AG04449 (cell line): ENCODE data around the gene C1QTNF5.
A peak's percentile ranks its signal among the peaks of the same experiment; 100 is the strongest.

Experiments
- CTCF ChIA-PET: fragments of 350-600 bp; formaldehyde crosslinking; extraction: SDS; loops from one replicate; lab custom pipeline; 2021; ENCODE audit warnings: antibody characterized with exemption; lab: Yijun Ruan, JAX
- POLR2A ChIA-PET: fragments of 400-600, 350-600 bp; formaldehyde crosslinking; extraction: SDS; loops from one replicate; lab custom pipeline; 2020; ENCODE audit warnings: antibody characterized with exemption, inconsistent platforms; lab: Yijun Ruan, JAX
- DNase-seq: peaks from one replicate; pipeline ENCODE4 v3.0.0-alpha.2; 2010; ENCODE audit warnings: low read depth, low spot score
- H3K4me3 ChIP-seq: 2 replicates; pipeline ENCODE4 v1.5.1; 2011; ENCODE audit warnings: low read depth, mild to moderate bottlenecking, control low read depth, low read length
- TF ChIP-seq, protein P1 (sequence below): IDR thresholded peaks from one replicate; pipeline ENCODE4 v1.5.1; 2011; ENCODE audit warnings: mild to moderate bottlenecking, moderate library complexity, low read length, control low read depth, inconsistent platforms; ENCODE audit not compliant: insufficient read depth; ENCODE audit errors: missing control alignments

The C1QTNF5 gene

GRCh38 chr11:119363851-119364590 lies 23.3 kb upstream of the C1QTNF5 start:
- CTCF ChIA-PET: interaction anchor here (0.6 to 20.8 kb wide), 17 partner anchors 7 to 170 kb away, joined by 3 to 358 read pairs (median 7); partner anchors contain the start of genes C1QTNF5, MFRP and USP2
- TF ChIP-seq, protein P1, sequence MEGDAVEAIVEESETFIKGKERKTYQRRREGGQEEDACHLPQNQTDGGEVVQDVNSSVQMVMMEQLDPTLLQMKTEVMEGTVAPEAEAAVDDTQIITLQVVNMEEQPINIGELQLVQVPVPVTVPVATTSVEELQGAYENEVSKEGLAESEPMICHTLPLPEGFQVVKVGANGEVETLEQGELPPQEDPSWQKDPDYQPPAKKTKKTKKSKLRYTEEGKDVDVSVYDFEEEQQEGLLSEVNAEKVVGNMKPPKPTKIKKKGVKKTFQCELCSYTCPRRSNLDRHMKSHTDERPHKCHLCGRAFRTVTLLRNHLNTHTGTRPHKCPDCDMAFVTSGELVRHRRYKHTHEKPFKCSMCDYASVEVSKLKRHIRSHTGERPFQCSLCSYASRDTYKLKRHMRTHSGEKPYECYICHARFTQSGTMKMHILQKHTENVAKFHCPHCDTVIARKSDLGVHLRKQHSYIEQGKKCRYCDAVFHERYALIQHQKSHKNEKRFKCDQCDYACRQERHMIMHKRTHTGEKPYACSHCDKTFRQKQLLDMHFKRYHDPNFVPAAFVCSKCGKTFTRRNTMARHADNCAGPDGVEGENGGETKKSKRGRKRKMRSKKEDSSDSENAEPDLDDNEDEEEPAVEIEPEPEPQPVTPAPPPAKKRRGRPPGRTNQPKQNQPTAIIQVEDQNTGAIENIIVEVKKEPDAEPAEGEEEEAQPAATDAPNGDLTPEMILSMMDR: no peak
- POLR2A ChIA-PET: no interaction called here
- H3K4me3 ChIP-seq: peak overlapping the region; percentile 50
- no peak for DNase-seq

GRCh38 chr11:119363081-119363850 lies 22.6 kb upstream of the C1QTNF5 start:
- DNase-seq: no peak
- H3K4me3 ChIP-seq: no peak overlapping the region; the same call in 1 of the 2 replicates
- ChIA-PET POLR2A (interaction anchor here (0.5 kb wide), 1 partner anchor 9 kb away, joined by 3 read pairs; no protein-coding TSS in a partner anchor), CTCF (interaction anchor here (0.9 to 8.7 kb wide), 10 partner anchors 6 to 171 kb away, joined by 3 to 141 read pairs (median 12); partner anchors contain the start of genes C1QTNF5 and USP2)
- TF ChIP-seq, protein P1: no peak

- DNase-seq: no peak
- no peak overlapping the region for H3K4me3 ChIP-seq
- POLR2A ChIA-PET: interaction anchor here (0.5 kb wide), 1 partner anchor 9 kb away, joined by 3 read pairs; no protein-coding TSS in a partner anchor
- CTCF ChIA-PET: interaction anchor here (1.0 to 4.0 kb wide), 10 partner anchors 10 to 118 kb away, joined by 3 to 86 read pairs (median 10); partner anchors contain the start of genes C1QTNF5 and USP2
- TF ChIP-seq, protein P1: no peak
Measured at GRCh38 chr11:119362741-119363080, 22.0 kb upstream of the C1QTNF5 start.

GRCh38 chr11:119361941-119362725 lies 21.4 kb upstream of the C1QTNF5 start:
- no peak overlapping the region for H3K4me3 ChIP-seq
- no peak for DNase-seq
- ChIA-PET CTCF (interaction anchor here (1.0 to 4.0 kb wide), 15 partner anchors 9 to 172 kb away, joined by 3 to 86 read pairs (median 6); partner anchors contain the start of genes C1QTNF5 and USP2), POLR2A (interaction anchor here (0.5 to 0.8 kb wide), 2 partner anchors 8 to 113 kb away, joined by 3 read pairs; no protein-coding TSS in a partner anchor)
- TF ChIP-seq, protein P1: no peak

GRCh38 chr11:119361056-119361787 lies 20.5 kb upstream of the C1QTNF5 start:
- DNase-seq: no peak
- TF ChIP-seq, protein P1: no peak
- POLR2A ChIA-PET: interaction anchor here (0.8 to 1.0 kb wide), 2 partner anchors 24 to 114 kb away, joined by 3 to 5 read pairs; no protein-coding TSS in a partner anchor
- no peak overlapping the region for H3K4me3 ChIP-seq
- CTCF ChIA-PET: interaction anchor here (0.8 to 4.0 kb wide), 15 partner anchors 8 to 173 kb away, joined by 3 to 86 read pairs (median 6); partner anchors contain the start of genes C1QTNF5 and USP2
